Mesendoderm (in vitro differentiated cells): ENCODE results near the gene EEF2KMT.

Experiments
- DNase-seq: peaks from one replicate; pipeline ENCODE4 v3.0.0; 2013
- H2AK5ac ChIP-seq: 2 replicates; pipeline ENCODE4 v1.6.1; 2013; ENCODE audit warnings: low read length, inconsistent platforms
- H2BK120ac ChIP-seq: 2 replicates; pipeline ENCODE4 v1.6.1; 2013; ENCODE audit warnings: low read depth, mild to moderate bottlenecking, low read length, moderate library complexity, mixed read lengths
- H2BK15ac ChIP-seq: replicated peaks from 2 replicates; pipeline ENCODE4 v1.6.1; 2013; ENCODE audit warnings: low read depth, mild to moderate bottlenecking, moderate library complexity
- H2BK5ac ChIP-seq: 2 replicates; pipeline ENCODE4 v1.6.1; 2013; ENCODE audit warnings: low read length, inconsistent platforms
- H3K18ac ChIP-seq: 2 replicates; pipeline ENCODE4 v1.6.1; 2013; ENCODE audit warnings: mild to moderate bottlenecking, low read length, mixed read lengths
- H3K23ac ChIP-seq: one replicate; pipeline ENCODE4 v1.6.1; 2013; ENCODE audit warnings: low read length
- H3K27ac ChIP-seq: 2 replicates; pipeline ENCODE4 v1.5.1; 2013; ENCODE audit warnings: low read depth, mild to moderate bottlenecking, inconsistent platforms, low read length, moderate library complexity
- H3K27me3 ChIP-seq: 2 replicates; pipeline ENCODE4 v1.6.1; 2013; ENCODE audit warnings: low read length, control low read depth, mild to moderate bottlenecking, inconsistent platforms; ENCODE audit not compliant: insufficient read depth, poor library complexity
- H3K36me3 ChIP-seq: 2 replicates; pipeline ENCODE4 v1.6.1; 2013; ENCODE audit warnings: low read length, inconsistent platforms; ENCODE audit not compliant: control insufficient read depth, insufficient read depth
- H3K4ac ChIP-seq: one replicate; pipeline ENCODE4 v1.6.1; 2013; ENCODE audit warnings: low read depth, mild to moderate bottlenecking, low read length, moderate library complexity
- H3K4me1 ChIP-seq: 2 replicates; pipeline ENCODE4 v1.6.1; 2013; ENCODE audit warnings: low read depth, low read length, inconsistent platforms; ENCODE audit not compliant: control insufficient read depth
- H3K4me2 ChIP-seq: 2 replicates; pipeline ENCODE4 v1.6.1; 2013; ENCODE audit warnings: low read length
- H3K4me3 ChIP-seq: 2 replicates; pipeline ENCODE4 v1.5.1; 2013; ENCODE audit warnings: mild to moderate bottlenecking, low read length
- H3K56ac ChIP-seq: one replicate; pipeline ENCODE4 v1.6.1; 2013; ENCODE audit warnings: low read length
- H3K79me1 ChIP-seq: 2 replicates; pipeline ENCODE4 v1.6.1; 2013; ENCODE audit warnings: low read length, inconsistent platforms
- H3K79me2 ChIP-seq: 2 replicates; pipeline ENCODE4 v1.6.1; 2013; ENCODE audit warnings: mild to moderate bottlenecking, low read length; ENCODE audit not compliant: control insufficient read depth, insufficient read depth
- H3K9ac ChIP-seq: 2 replicates; pipeline ENCODE4 v1.6.1; 2013; ENCODE audit warnings: low read length, inconsistent platforms
- H4K5ac ChIP-seq: one replicate; pipeline ENCODE4 v1.6.1; 2013; ENCODE audit warnings: low read length
- H4K8ac ChIP-seq: one replicate; pipeline ENCODE4 v1.6.1; 2013; ENCODE audit warnings: low read depth, mild to moderate bottlenecking, control low read depth, low read length, moderate library complexity
- WGBS: extraction: QIAGEN DNeasy Blood & Tissue Kit; methylation state at CpG from one replicate; pipeline ENCODE4 v1.1.7; 2013; ENCODE audit warnings: low lambda C conversion rate, missing lambda C conversion rate; ENCODE audit not compliant: insufficient coverage; ENCODE audit errors: extremely low coverage; 5-methylcytosine and 5-hydroxymethylcytosine counted together

Gene EEF2KMT

GRCh38 chr16:5071341-5071680 is 26.3 kb downstream of the EEF2KMT start:
- Histone ChIP-seq H2AK5ac (no peak overlapping the region), H4K8ac (no peak overlapping the region), H3K4me3 (no peak overlapping the region)

DNA sequence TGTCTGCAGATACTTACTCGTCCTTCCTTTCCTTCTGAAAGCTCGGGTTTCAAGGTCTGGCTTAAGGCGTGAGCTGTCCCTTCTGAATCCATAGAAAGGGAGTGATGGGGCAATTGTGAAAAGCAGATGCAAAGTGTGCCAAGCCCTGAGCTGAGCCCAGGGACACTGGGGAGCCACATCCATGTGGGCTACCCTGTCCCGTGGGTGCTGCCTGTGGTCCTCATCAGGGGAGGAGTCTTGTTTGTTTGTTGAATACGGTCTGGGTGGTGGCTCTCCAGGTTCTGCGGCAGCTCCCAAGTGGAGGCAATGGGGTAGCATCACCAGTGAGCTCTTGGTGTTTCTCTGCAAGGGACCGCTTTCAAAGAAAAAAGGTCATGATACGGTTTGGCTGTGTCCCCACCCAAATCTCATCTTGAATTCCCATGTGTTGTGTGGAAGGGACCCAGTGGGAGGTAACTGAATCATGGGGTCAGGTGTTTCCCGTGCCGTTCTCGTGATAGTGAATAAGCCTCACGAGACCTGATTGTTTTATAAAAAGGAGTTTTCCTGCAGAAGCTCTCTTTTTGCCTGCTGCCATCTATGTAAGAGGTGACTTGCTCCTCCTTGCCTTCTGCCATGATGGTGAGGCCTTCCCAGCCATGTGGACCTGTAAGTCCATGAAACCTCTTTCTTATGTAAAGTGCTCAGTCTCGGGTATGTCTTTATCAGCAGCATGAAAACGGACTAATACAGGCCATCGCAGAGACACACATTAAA is 27.0 kb downstream of the EEF2KMT start:
- no peak overlapping the region for H2BK120ac ChIP-seq

More at GRCh38 chr16:5071341-5071680, 26.3 kb downstream of the EEF2KMT start:
- Histone ChIP-seq H3K4me1 (no peaks in the 10 kb centered on the region), H3K27ac (no peak overlapping the region), H4K5ac (peak overlapping the region; percentile 7), H3K56ac (no peak overlapping the region), H3K18ac (no peak overlapping the region), H3K9ac (no peak overlapping the region), H2BK15ac (no peak overlapping the region), H3K4me2 (no peak overlapping the region), H3K23ac (no peak overlapping the region), H3K36me3 (peaks cover 1% of the 10 kb centered on the region), H2BK5ac (no peak overlapping the region), H3K79me2 (peaks cover 8% of the 10 kb centered on the region), H3K79me1 (peaks cover 4% of the 10 kb centered on the region), H2BK120ac (no peak overlapping the region), H3K4ac (no peak overlapping the region), H3K27me3 (no peaks in the 10 kb centered on the region)
- no CpG with 5 or more reads among the region's 7 CpGs for WGBS
- DNase-seq: no peak

GRCh38 chr16:5069854-5070253 is 27.7 kb downstream of the EEF2KMT start:
- Histone ChIP-seq H3K9ac (no peak overlapping the region), H3K4me3 (no peak overlapping the region), H3K27ac (no peak overlapping the region), H4K8ac (no peak overlapping the region), H3K79me2 (peaks cover 8% of the 10 kb centered on the region), H3K4ac (no peak overlapping the region), H2BK5ac (no peak overlapping the region), H3K56ac (no peak overlapping the region), H2BK15ac (no peak overlapping the region), H3K23ac (no peak overlapping the region), H3K4me2 (no peak overlapping the region), H2BK120ac (no peak overlapping the region), H2AK5ac (no peak overlapping the region), H3K4me1 (no peaks in the 10 kb centered on the region), H4K5ac (no peak overlapping the region), H3K18ac (no peak overlapping the region), H3K36me3 (no peaks in the 10 kb centered on the region), H3K27me3 (no peaks in the 10 kb centered on the region), H3K79me1 (peaks cover 4% of the 10 kb centered on the region)
- WGBS: no CpG with 5 or more reads among the region's 9 CpGs
- DNase-seq: no peak

More for the DNA sequence above, 27.0 kb downstream of the EEF2KMT start:
- Histone ChIP-seq H2BK15ac (no peak overlapping the region), H3K56ac (no peak overlapping the region), H3K4me1 (no peaks in the 10 kb centered on the region), H3K4ac (no peak overlapping the region), H3K4me3 (no peak overlapping the region), H4K8ac (no peak overlapping the region), H2AK5ac (no peak overlapping the region), H3K18ac (no peak overlapping the region), H3K9ac (no peak overlapping the region), H3K27ac (no peak overlapping the region), H3K79me2 (peaks cover 8% of the 10 kb centered on the region), H3K4me2 (no peak overlapping the region), H3K27me3 (no peaks in the 10 kb centered on the region), H2BK5ac (no peak overlapping the region), H3K36me3 (no peaks in the 10 kb centered on the region), H3K23ac (no peak overlapping the region), H3K79me1 (peaks cover 4% of the 10 kb centered on the region), H4K5ac (peak overlapping the region; percentile 5)
- whole genome bisulfite sequencing: no CpG with 5 or more reads among the region's 15 CpGs
- no peak for DNase-seq

- DNase-seq: no peak
- H3K4ac ChIP-seq: no peak overlapping the region
- WGBS: no CpG with 5 or more reads among the region's 9 CpGs
Observed at GRCh38 chr16:5069048-5069447, 28.5 kb downstream of the EEF2KMT start.

GRCh38 chr16:5066511-5066910 is 31.1 kb downstream of the EEF2KMT start:
- WGBS: no CpG with 5 or more reads among the region's 6 CpGs
- Histone ChIP-seq H2BK5ac (no peak overlapping the region), H2BK15ac (no peak overlapping the region), H3K4me2 (no peak overlapping the region), H3K79me1 (no peaks in the 10 kb centered on the region), H3K4ac (no peak overlapping the region), H3K18ac (no peak overlapping the region), H3K79me2 (no peaks in the 10 kb centered on the region), H3K36me3 (no peaks in the 10 kb centered on the region), H2BK120ac (no peak overlapping the region), H3K56ac (no peak overlapping the region), H3K23ac (no peak overlapping the region), H3K9ac (no peak overlapping the region), H2AK5ac (no peak overlapping the region), H3K4me3 (no peak overlapping the region), H3K27ac (no peak overlapping the region), H3K27me3 (no peaks in the 10 kb centered on the region), H4K5ac (no peak overlapping the region), H3K4me1 (no peaks in the 10 kb centered on the region), H4K8ac (no peak overlapping the region)
- no peak for DNase-seq

More at GRCh38 chr16:5069048-5069447, 28.5 kb downstream of the EEF2KMT start:
- Histone ChIP-seq H3K23ac (no peak overlapping the region), H3K56ac (no peak overlapping the region), H3K4me1 (no peaks in the 10 kb centered on the region), H3K79me1 (peaks cover 4% of the 10 kb centered on the region), H3K36me3 (no peaks in the 10 kb centered on the region), H2AK5ac (no peak overlapping the region), H3K79me2 (peaks cover 8% of the 10 kb centered on the region), H4K5ac (no peak overlapping the region), H3K18ac (no peak overlapping the region), H3K27ac (no peak overlapping the region), H2BK15ac (no peak overlapping the region), H4K8ac (no peak overlapping the region), H3K9ac (no peak overlapping the region), H3K4me2 (no peak overlapping the region), H2BK5ac (no peak overlapping the region), H3K4me3 (no peak overlapping the region), H3K27me3 (no peaks in the 10 kb centered on the region), H2BK120ac (no peak overlapping the region)

- Histone ChIP-seq H3K18ac (no peak within 1 kb of the TSS), H4K5ac (no peak within 1 kb of the TSS), H3K79me2 (no peaks in the 10 kb centered on the region), H3K36me3 (no peaks in the 10 kb centered on the region), H3K4me2 (no peak within 1 kb of the TSS), H3K79me1 (no peaks in the 10 kb centered on the region), H3K23ac (no peak within 1 kb of the TSS), H3K27ac (no peak within 1 kb of the TSS), H2BK15ac (no peak within 1 kb of the TSS), H2BK5ac (no peak within 1 kb of the TSS), H3K27me3 (no peaks in the 10 kb centered on the region), H3K4ac (no peak within 1 kb of the TSS), H2AK5ac (no peak within 1 kb of the TSS), H3K4me3 (no peak within 1 kb of the TSS), H2BK120ac (no peak within 1 kb of the TSS), H3K4me1 (no peaks in the 10 kb centered on the region), H3K56ac (peak within 1 kb of the TSS; percentile 46), H4K8ac (no peak within 1 kb of the TSS), H3K9ac (no peak within 1 kb of the TSS)
- no peak for DNase-seq
- WGBS: no CpG with 5 or more reads among the region's 10 CpGs
Observed at GRCh38 chr16:5065813-5066212, 31.8 kb downstream of the EEF2KMT start, which contains the start of gene C16orf89. Gene C16orf89 (minus strand): TSS chr16:5065956. CDS start chr16:5065908, 48 bp downstream.
